ENCODE data around the gene NEK3.
"Not testable (repeated sequence)": the region's sequence is repeated elsewhere in the genome, so short reads cannot be mapped to it uniquely, and the experiment has no call there.

The NEK3 gene

GRCh38 chr13:52169839-52170238, 10.4 kb upstream of the NEK3 start:
- no peak for DNase-seq (ENCODE audit: low read depth in 2 of 2)

- DNase-seq (ENCODE audit: low read depth in 2 of 2), result no peak
Measured at GRCh38 chr13:52165411-52165810, 6.0 kb upstream of the NEK3 start.

- DNase-seq (ENCODE audit: low read depth in 2 of 2), result no peak
Measured at GRCh38 chr13:52164989-52165388, 5.6 kb upstream of the NEK3 start.

- DNase-seq (ENCODE audit: low read depth in 2 of 2), result not testable (repeated sequence)
Measured at GRCh38 chr13:52163878-52164277, 4.5 kb upstream of the NEK3 start.

- DNase-seq (ENCODE audit: low read depth in 2 of 2), result no peak
Measured at GRCh38 chr13:52162279-52163101, 3.1 kb upstream of the NEK3 start.

GRCh38 chr13:52161181-52161646, 1.8 kb upstream of the NEK3 start:
- DNase-seq (ENCODE audit: low read depth in 2 of 2), result no peak

- no peak for DNase-seq (ENCODE audit: low read depth in 2 of 2)
Measured at GRCh38 chr13:52160506-52160905, 1.1 kb upstream of the NEK3 start.

GRCh38 chr13:52160053-52160452, 656 bp upstream of the NEK3 start:
- no peak for DNase-seq (ENCODE audit: low read depth in 2 of 2)

GRCh38 chr13:52158629-52159158, 703 bp downstream of the NEK3 start:
- no peak for DNase-seq (ENCODE audit: low read depth in 2 of 2)

GRCh38 chr13:52156724-52157261, 2.6 kb downstream of the NEK3 start:
- no peak for DNase-seq (ENCODE audit: low read depth in 2 of 2)

- DNase-seq (ENCODE audit: low read depth in 2 of 2), result no peak
Measured at GRCh38 chr13:52155177-52155576, 4.2 kb downstream of the NEK3 start.

- no peak for DNase-seq (ENCODE audit: low read depth in 2 of 2)
Measured at GRCh38 chr13:52147225-52147624, 12.2 kb downstream of the NEK3 start.

GRCh38 chr13:52141299-52141698, 18.1 kb downstream of the NEK3 start:
- no peak for DNase-seq (ENCODE audit: low read depth in 2 of 2)

GRCh38 chr13:52137489-52137888, 21.9 kb downstream of the NEK3 start:
- no peak for DNase-seq (ENCODE audit: low read depth in 2 of 2)

GRCh38 chr13:52136763-52137162, 22.6 kb downstream of the NEK3 start:
- DNase-seq (ENCODE audit: low read depth in 2 of 2), result no peak

- DNase-seq (ENCODE audit: low read depth in 2 of 2), result no peak
Measured at GRCh38 chr13:52130641-52131040, 28.8 kb downstream of the NEK3 start.

- peak; percentile 40 to 42 for DNase-seq (ENCODE audit: low read depth in 2 of 2)
Measured at GRCh38 chr13:52128714-52129700, 30.4 kb downstream of the NEK3 start, which contains the start of gene NEK5. Gene NEK5 (minus strand): TSS chr13:52129073. CDS start chr13:52127482, 1,591 bp downstream.

GRCh38 chr13:52127783-52128702, 31.4 kb downstream of the NEK3 start:
- DNase-seq (ENCODE audit: low read depth in 2 of 2), result peak in 1 of 2 donors; percentile 17

- DNase-seq (ENCODE audit: low read depth in 2 of 2), result no peak
Measured at GRCh38 chr13:52127378-52127777, 32.0 kb downstream of the NEK3 start.

- DNase-seq (ENCODE audit: low read depth in 2 of 2), result no peak
Measured at GRCh38 chr13:52125547-52125946, 33.9 kb downstream of the NEK3 start.

GRCh38 chr13:52118595-52118994, 40.8 kb downstream of the NEK3 start:
- no peak for DNase-seq (ENCODE audit: low read depth in 2 of 2)

All from stimulated activated CD8-positive, alpha-beta memory T cell treated with anti-CD3 and anti-CD28 coated beads, Interleukin-2, amount 100 ng/mL, for 48 hours (primary cell).